LNCaP clone FGC (cell line): ENCODE data around the gene A2ML1.

Experiments used
- DNase-seq: peaks from one replicate; pipeline ENCODE4 v3.0.0-alpha.2; 2011; ENCODE audit warnings: low read depth
- H3K4me3 ChIP-seq: 2 replicates; pipeline ENCODE4 v1.5.1; 2011; ENCODE audit warnings: mild to moderate bottlenecking, low read depth, low read length, control low read depth
- CTCF ChIP-seq: IDR thresholded peaks from 2 replicates; pipeline ENCODE4 v1.5.1; 2012; ENCODE audit warnings: mild to moderate bottlenecking; ENCODE audit not compliant: control insufficient read depth, insufficient read depth; ENCODE audit errors: extremely low read depth

Gene A2ML1

GRCh38 chr12:8822298-8822697 is at the start of gene A2ML1:
A2ML1 (plus strand) TSS chr12:8822621; CDS start chr12:8822652, 31 bp downstream.
- no peak for TF ChIP-seq CTCF
- DNase-seq: no peak
- no peak within 1 kb of the TSS for H3K4me3 ChIP-seq

- DNase-seq: no peak
- TF ChIP-seq CTCF: no peak
- H3K4me3 ChIP-seq: no peak overlapping the region
Observed at GRCh38 chr12:8773461-8773860, 49.0 kb upstream of the A2ML1 start.

GRCh38 chr12:8779281-8779680 is 43.1 kb upstream of the A2ML1 start:
- no peak overlapping the region for H3K4me3 ChIP-seq
- no peak for TF ChIP-seq CTCF
- no peak for DNase-seq

GRCh38 chr12:8779862-8780261 is 42.6 kb upstream of the A2ML1 start:
- DNase-seq: no peak
- TF ChIP-seq CTCF: peak; percentile 40
- H3K4me3 ChIP-seq: no peak overlapping the region

GRCh38 chr12:8780389-8780788 is 42.0 kb upstream of the A2ML1 start:
- peak; percentile 31 for DNase-seq
- no peak overlapping the region for H3K4me3 ChIP-seq
- TF ChIP-seq CTCF: peak; percentile 69

GRCh38 chr12:8781381-8782127 is 40.9 kb upstream of the A2ML1 start:
- DNase-seq: no peak

More at GRCh38 chr12:8781381-8782127, 40.9 kb upstream of the A2ML1 start:
- TF ChIP-seq CTCF: no peak
- no peak overlapping the region for H3K4me3 ChIP-seq
